K562 (cell line): ENCODE results near the gene MAPKAPK2. TPM values are rescaled to one million over a fixed set of nuclear protein-coding genes. Genes with fewer than 3 reads are reported as not detected.
A peak's percentile ranks its signal among the peaks of the same experiment; 100 is the strongest.

Source experiments
- ATF1 ChIP-seq, 2 experiments: fragments of 450-650 bp in 1 of 2; IDR thresholded peaks; 2 replicates each; pipeline ENCODE4 v1.6.1; 2016; ENCODE audit warnings: missing compliant biosample characterization in 1 of 2, missing genetic modification characterization in 1 of 2
- GATAD2A ChIP-seq: fragments of 450-650 bp; IDR thresholded peaks from 2 replicates; pipeline ENCODE4 v1.6.1; 2017
- GTF2F1 ChIP-seq: IDR thresholded peaks from 2 replicates; pipeline ENCODE4 v1.6.1; 2011; ENCODE audit warnings: low read depth, low read length, improper control_type of control experiment
- HDGF ChIP-seq: fragments of 450-650 bp; IDR thresholded peaks from 2 replicates; pipeline ENCODE4 v1.6.1; 2016
- MAFF ChIP-seq: IDR thresholded peaks from 2 replicates; pipeline ENCODE4 v1.6.1; 2012; ENCODE audit warnings: low read length, improper control_type of control experiment
- MTF1 ChIP-seq: fragments of 250-450 bp; sonication (Bioruptor Pico); IDR thresholded peaks from 2 replicates; pipeline ENCODE4 v1.9.0; 2021; ENCODE audit warnings: moderate library complexity, mild to moderate bottlenecking, inconsistent platforms, borderline replicate concordance
- NCOR1 ChIP-seq: fragments of 450-650 bp; IDR thresholded peaks from 2 replicates; pipeline ENCODE4 v1.6.1; 2016; ENCODE audit warnings: mild to moderate bottlenecking, moderate library complexity
- POLR3G ChIP-seq: IDR thresholded peaks from 2 replicates; pipeline ENCODE4 v1.6.1; 2011; ENCODE audit not compliant: insufficient read length, insufficient replicate concordance; ENCODE audit errors: extremely low read depth
- RAD51 ChIP-seq: fragments of 450-650 bp; IDR thresholded peaks from 2 replicates; pipeline ENCODE4 v1.7.1; 2016; ENCODE audit warnings: low read depth, mild to moderate bottlenecking, borderline replicate concordance
- SRF ChIP-seq, 2 experiments: fragments of 250-450, 450-650 bp in 1 of 2; sonication (Bioruptor Pico) in 1 of 2; sonication (generic) in 1 of 2; formaldehyde crosslinking; IDR thresholded peaks; 2 replicates each; pipeline versions ENCODE4 v1.5.0 to v1.5.1; 2020 to 2022; ENCODE audit warnings: mild to moderate bottlenecking in 1 of 2, missing genetic modification reagents in 1 of 2
- ZEB2 ChIP-seq: fragments of 450-650 bp; IDR thresholded peaks from 2 replicates; pipeline ENCODE4 v1.6.1; 2016
- polyA plus RNA-seq, 8 experiments: library from polyadenylated mRNA; depleted of rRNA in 4 of 8; stranded (reverse) in 5 of 8; unstranded in 3 of 8; fragments of >200 nt; fragmentation: Nextera tagmentation in 2 of 8; fragmentation: Illumina TruSeq in 1 of 8; extraction: Ambion mirVana in 2 of 8; extraction: Trizol in 1 of 8; gene quantifications; 2 replicates each; pipeline versions ENCODE4 v1.2.1 to v1.2.3, GENCODE V29; 2011 to 2014; ENCODE audit warnings: inconsistent platforms in 1 of 8, missing spikeins in 1 of 8
- total RNA-seq, 7 experiments: library from RNA; depleted of rRNA in 6 of 7; stranded (reverse); fragments of >200 nt in 6 of 7; fragmentation: Illumina TruSeq in 2 of 7; extraction: Trizol in 2 of 7; gene quantifications; 2 replicates each; pipeline versions ENCODE4 v1.2.1 to v1.2.3, GENCODE V29; 2011 to 2021; ENCODE audit warnings: low replicate concordance in 1 of 7
- TF ChIP-seq, protein P1 (sequence below): fragments of 250-450 bp; sonication (Bioruptor Pico); IDR thresholded peaks from 2 replicates; pipeline ENCODE4 v1.4.0; 2020
- TF ChIP-seq, protein P2 (sequence below), 2 experiments: fragments of 450-650 bp; formaldehyde crosslinking in 1 of 2; IDR thresholded peaks; 2 replicates each; pipeline versions ENCODE4 v1.4.0 to v1.6.1; 2014 to 2020; ENCODE audit warnings: mild to moderate bottlenecking in 2 of 2, borderline replicate concordance in 1 of 2, low read depth in 1 of 2

The MAPKAPK2 gene
- total and polyA plus RNA-seq, 9 of the 15 experiments (the other 6 are each of a cell fraction or from before 2014, with no cell fraction given), result 0.63 to 94.2 (median 52.1) TPM

DNA sequence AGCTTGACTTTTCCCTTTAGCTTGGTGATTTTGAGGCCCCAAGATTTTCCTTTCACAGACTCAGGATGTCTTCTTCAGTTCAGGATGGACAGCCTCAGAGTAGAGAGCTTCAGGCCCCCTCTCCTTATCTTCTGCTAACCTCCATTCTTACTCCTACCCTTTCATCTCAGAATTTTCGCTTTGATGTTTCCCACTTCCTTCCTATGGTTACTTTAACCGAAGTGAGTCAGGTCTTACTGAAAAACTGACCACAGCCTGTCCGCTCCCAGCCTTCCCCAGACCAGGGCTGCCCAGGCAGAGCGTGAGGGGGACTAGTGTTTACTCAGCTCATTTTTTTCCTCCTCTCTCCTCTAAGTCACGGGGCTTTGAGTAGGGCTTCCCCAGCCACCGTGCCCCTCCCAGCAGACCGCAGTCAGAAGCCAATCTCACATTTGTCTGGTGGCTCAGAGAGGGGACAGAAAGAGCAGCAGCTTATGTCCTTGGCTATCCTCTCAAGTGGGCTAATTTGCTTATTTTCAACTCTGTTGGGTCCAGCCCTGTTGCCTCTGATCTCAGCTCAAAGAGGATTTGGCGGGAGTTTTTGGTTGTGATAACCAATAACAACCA lies 81.6 kb downstream of the MAPKAPK2 start (continued):
- TF ChIP-seq, protein P1, sequence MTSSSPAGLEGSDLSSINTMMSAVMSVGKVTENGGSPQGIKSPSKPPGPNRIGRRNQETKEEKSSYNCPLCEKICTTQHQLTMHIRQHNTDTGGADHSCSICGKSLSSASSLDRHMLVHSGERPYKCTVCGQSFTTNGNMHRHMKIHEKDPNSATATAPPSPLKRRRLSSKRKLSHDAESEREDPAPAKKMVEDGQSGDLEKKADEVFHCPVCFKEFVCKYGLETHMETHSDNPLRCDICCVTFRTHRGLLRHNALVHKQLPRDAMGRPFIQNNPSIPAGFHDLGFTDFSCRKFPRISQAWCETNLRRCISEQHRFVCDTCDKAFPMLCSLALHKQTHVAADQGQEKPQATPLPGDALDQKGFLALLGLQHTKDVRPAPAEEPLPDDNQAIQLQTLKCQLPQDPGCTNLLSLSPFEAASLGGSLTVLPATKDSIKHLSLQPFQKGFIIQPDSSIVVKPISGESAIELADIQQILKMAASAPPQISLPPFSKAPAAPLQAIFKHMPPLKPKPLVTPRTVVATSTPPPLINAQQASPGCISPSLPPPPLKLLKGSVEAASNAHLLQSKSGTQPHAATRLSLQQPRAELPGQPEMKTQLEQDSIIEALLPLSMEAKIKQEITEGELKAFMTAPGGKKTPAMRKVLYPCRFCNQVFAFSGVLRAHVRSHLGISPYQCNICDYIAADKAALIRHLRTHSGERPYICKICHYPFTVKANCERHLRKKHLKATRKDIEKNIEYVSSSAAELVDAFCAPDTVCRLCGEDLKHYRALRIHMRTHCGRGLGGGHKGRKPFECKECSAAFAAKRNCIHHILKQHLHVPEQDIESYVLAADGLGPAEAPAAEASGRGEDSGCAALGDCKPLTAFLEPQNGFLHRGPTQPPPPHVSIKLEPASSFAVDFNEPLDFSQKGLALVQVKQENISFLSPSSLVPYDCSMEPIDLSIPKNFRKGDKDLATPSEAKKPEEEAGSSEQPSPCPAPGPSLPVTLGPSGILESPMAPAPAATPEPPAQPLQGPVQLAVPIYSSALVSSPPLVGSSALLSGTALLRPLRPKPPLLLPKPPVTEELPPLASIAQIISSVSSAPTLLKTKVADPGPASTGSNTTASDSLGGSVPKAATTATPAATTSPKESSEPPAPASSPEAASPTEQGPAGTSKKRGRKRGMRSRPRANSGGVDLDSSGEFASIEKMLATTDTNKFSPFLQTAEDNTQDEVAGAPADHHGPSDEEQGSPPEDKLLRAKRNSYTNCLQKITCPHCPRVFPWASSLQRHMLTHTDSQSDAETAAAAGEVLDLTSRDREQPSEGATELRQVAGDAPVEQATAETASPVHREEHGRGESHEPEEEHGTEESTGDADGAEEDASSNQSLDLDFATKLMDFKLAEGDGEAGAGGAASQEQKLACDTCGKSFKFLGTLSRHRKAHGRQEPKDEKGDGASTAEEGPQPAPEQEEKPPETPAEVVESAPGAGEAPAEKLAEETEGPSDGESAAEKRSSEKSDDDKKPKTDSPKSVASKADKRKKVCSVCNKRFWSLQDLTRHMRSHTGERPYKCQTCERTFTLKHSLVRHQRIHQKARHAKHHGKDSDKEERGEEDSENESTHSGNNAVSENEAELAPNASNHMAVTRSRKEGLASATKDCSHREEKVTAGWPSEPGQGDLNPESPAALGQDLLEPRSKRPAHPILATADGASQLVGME, result peak; percentile 19; the same call in 1 of the 2 replicates
- TF ChIP-seq ZEB2, result peak; percentile 79
- no peak for TF ChIP-seq GTF2F1
- TF ChIP-seq RAD51, result no peak
- no peak for TF ChIP-seq MTF1
- no peak for TF ChIP-seq MAFF
- no peak for TF ChIP-seq SRF (CRISPR knock-in tag; IDR thresholded peaks at IDR 0.05)
- no peak for TF ChIP-seq POLR3G
- no peak for TF ChIP-seq ATF1 (CRISPR knock-in tag; IDR thresholded peaks at IDR 0.05)
- TF ChIP-seq ATF1 (tag; IDR thresholded peaks at IDR 0.05), result no peak
- TF ChIP-seq, protein P2, sequence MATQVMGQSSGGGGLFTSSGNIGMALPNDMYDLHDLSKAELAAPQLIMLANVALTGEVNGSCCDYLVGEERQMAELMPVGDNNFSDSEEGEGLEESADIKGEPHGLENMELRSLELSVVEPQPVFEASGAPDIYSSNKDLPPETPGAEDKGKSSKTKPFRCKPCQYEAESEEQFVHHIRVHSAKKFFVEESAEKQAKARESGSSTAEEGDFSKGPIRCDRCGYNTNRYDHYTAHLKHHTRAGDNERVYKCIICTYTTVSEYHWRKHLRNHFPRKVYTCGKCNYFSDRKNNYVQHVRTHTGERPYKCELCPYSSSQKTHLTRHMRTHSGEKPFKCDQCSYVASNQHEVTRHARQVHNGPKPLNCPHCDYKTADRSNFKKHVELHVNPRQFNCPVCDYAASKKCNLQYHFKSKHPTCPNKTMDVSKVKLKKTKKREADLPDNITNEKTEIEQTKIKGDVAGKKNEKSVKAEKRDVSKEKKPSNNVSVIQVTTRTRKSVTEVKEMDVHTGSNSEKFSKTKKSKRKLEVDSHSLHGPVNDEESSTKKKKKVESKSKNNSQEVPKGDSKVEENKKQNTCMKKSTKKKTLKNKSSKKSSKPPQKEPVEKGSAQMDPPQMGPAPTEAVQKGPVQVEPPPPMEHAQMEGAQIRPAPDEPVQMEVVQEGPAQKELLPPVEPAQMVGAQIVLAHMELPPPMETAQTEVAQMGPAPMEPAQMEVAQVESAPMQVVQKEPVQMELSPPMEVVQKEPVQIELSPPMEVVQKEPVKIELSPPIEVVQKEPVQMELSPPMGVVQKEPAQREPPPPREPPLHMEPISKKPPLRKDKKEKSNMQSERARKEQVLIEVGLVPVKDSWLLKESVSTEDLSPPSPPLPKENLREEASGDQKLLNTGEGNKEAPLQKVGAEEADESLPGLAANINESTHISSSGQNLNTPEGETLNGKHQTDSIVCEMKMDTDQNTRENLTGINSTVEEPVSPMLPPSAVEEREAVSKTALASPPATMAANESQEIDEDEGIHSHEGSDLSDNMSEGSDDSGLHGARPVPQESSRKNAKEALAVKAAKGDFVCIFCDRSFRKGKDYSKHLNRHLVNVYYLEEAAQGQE (IDR thresholded peaks at IDR 0.05; ENCODE audit: borderline replicate concordance), result peak; percentile 83
- TF ChIP-seq, protein P2 (CRISPR knock-in tag; IDR thresholded peaks at IDR 0.05; ENCODE audit: low read depth), result no peak
- no peak for TF ChIP-seq GATAD2A
- TF ChIP-seq NCOR1, result no peak
- TF ChIP-seq HDGF, result no peak
